GM20000 (cell line): ENCODE data around the gene FDXR.

Experiments used
- DNase-seq: peaks from one replicate; pipeline ENCODE4 v3.0.0; 2012; ENCODE audit warnings: low spot score
- TF ChIP-seq, protein P1 (sequence below): IDR thresholded peaks from 2 replicates; pipeline ENCODE4 v1.5.1; 2012; ENCODE audit warnings: mild to moderate bottlenecking, control low read depth; ENCODE audit errors: extremely low read depth, missing control alignments

FDXR gene

DNA sequence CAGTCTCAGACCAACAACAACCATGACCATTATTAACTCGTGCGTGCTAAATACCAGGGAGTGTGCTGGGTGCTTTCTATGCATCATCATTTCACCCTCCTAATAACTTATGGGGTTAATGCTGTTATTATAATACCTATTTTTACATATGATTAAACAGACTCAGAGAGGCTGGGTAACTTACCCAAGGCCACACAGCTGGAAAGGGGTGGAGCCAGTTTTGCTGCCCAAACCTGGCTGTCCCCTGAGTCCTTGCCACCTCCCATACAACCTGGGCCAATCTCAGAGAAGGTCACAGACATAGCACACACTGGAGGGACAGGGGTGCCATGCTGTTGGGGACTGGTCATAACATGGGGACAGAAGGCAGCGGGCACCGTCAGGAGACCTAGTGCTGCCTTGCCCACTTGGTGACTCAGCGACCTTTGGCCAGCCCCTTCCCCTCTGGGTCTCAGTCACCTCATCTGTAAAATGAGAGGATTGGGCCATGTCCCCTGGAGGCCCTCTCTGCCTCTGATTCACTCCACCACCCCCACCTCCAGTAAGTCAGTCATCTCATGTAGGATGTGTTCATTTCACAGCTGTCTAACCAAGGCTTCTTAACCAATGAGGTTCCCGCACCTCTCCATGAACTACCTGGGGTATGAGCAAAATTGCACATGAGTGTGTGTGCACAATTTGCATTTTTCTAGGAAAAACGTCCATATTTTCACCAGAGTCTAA is 32.1 kb upstream of the FDXR start:
- DNase-seq = no peak
- TF ChIP-seq, protein P1, sequence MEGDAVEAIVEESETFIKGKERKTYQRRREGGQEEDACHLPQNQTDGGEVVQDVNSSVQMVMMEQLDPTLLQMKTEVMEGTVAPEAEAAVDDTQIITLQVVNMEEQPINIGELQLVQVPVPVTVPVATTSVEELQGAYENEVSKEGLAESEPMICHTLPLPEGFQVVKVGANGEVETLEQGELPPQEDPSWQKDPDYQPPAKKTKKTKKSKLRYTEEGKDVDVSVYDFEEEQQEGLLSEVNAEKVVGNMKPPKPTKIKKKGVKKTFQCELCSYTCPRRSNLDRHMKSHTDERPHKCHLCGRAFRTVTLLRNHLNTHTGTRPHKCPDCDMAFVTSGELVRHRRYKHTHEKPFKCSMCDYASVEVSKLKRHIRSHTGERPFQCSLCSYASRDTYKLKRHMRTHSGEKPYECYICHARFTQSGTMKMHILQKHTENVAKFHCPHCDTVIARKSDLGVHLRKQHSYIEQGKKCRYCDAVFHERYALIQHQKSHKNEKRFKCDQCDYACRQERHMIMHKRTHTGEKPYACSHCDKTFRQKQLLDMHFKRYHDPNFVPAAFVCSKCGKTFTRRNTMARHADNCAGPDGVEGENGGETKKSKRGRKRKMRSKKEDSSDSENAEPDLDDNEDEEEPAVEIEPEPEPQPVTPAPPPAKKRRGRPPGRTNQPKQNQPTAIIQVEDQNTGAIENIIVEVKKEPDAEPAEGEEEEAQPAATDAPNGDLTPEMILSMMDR = no peak

DNA sequence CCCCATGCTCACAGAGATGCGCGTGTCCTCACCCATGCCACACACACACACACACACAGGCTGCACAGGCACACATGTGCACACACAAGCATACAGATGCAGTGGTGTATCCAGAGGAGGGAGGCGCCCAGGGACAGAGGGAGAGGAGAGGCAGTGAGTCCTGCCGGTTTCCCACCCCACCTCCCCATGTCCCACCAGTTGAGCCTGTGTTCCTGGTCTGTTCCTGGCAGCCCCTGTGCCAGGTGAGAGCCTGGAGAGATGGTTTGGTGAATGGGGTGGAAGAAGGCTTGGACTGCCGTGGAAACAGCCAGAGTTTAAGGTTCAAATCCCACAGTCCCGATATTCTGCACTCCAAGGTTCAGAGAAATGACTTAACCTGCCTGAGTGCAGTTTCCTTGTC is 30.9 kb upstream of the FDXR start:
- TF ChIP-seq, protein P1 = no peak
- DNase-seq = no peak

DNA sequence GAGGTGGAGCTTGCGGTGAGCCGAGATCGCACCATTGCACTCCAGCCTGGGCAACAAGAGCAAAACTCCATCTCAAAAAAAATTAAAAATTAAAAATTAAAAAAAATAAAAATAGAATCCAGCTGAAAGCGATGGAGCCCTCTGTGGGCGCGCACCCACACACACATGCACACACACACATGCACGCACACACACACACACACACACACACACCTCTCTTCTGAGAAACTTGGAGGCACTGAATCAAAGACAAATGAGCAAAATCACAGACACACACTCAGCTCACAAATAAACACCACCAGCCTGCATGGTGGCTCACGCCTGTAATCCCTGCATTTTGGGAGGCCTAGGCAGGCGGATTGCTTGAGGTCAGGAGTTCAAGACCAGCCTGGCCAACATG is 30.2 kb upstream of the FDXR start:
- TF ChIP-seq, protein P1 = no peak

DNA sequence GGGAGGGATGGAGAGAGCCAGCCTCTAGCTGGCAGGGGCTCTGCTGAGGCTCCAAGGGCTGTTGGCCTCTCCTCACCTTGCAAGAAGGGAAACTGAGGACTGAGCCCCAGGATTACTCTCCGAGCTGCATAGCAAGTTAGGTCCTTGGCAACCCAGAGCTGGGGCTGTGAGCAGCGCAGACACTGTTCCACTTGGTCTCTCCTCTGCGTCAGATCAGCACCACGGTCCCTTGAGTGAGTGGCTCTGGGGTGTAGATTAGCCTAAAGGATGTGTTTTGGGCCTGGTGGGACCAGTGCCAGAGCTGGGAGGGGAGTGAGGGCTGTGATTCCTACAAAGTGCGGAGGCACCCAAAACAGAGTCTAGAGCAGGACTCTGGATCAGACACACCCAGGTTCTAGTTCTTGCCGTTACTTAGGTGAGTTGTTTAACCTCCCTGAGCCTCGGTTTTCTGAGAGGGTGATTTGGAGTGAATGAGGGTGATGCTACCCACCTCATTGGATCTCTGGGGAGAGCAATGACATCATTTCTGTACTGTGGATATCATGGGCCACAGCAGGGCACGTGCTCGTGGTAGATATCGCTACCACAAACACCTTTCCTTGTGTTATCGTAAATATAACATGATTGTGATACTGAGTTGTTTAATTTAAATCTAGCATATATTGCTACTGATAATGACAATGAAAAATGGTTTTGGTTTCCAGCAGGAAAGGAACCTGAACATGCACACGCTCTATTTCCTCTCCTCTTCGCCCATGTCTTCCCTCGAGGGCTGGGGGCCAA is 28.8 kb upstream of the FDXR start:
- TF ChIP-seq, protein P1 = no peak
- no peak for DNase-seq

More for the DNA sequence above, 30.2 kb upstream of the FDXR start:
- no peak for DNase-seq

DNA sequence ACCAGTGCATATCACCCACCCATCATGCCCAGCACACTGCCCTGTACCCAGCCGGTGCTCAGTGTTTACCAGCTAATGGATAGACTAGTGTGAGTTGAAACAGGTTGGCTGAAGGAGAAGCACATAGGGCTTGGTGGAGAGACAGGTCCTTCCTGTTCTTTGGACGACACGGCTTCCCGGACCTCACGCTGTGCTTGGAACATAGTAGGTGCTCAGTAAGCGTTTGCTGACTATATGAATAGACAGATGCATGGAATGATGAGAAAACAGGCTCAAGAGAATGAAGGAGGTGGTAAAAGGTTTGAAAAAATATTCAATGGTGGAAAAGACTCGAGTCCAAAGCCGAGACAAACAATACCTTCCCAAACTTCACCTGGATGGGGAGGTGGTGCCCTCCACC is 27.4 kb upstream of the FDXR start:
- TF ChIP-seq, protein P1 = no peak
- no peak for DNase-seq

DNA sequence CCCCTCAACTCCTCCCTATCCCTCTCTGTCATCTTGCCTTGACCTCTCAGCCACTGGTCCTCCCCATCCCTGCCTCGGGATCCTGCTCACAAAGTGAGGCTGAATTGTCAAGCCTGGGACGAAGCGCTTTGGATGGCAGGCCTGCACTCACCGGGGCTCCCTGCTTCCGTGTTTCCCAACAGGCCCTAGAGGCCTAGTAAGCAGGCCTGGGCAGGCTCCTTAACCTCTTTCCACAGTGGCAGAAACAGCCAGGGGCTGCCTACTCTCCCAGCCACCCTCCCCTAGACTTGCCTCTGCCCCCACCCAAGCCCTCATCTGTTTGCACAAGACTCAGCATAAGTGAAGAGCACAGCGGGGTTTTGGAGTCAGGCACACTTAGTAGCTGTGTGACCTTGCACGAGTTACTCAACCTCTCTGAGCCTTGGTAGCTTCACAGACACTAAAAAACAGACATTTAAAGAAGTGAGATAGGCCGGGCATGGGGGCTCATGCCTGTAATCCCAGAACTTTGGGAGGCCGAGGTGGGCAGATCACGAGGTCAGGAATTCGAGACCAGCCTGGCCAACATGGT is 25.7 kb upstream of the FDXR start:
- TF ChIP-seq, protein P1 = no peak

More for the DNA sequence above, 25.7 kb upstream of the FDXR start:
- no peak for DNase-seq
